SIG-M5 (cell line): Measurements from ENCODE around the gene SH3GLB1.
A peak's percentile ranks its signal among the peaks of the same experiment; 100 is the strongest.
"Not testable (repeated sequence)": the region's sequence is repeated elsewhere in the genome, so short reads cannot be mapped to it uniquely, and the experiment has no call there.

Experiments
- DNase-seq: peaks from one replicate; lab custom pipeline; 2025; lab: John Stamatoyannopoulos, UW

The SH3GLB1 gene

GRCh38 chr1:86704458-86704971 lies at the start of gene SH3GLB1:
Gene SH3GLB1, plus strand, starts transcription at chr1:86704576. Its CDS starts 324 bp downstream, at chr1:86704900.
- DNase-seq: peak; percentile 52

- DNase-seq: not testable (repeated sequence)
Observed at GRCh38 chr1:86658381-86658780, 46.0 kb upstream of the SH3GLB1 start.

- no peak for DNase-seq
Observed at GRCh38 chr1:86666368-86666767, 38.0 kb upstream of the SH3GLB1 start.

- DNase-seq: no peak
Observed at GRCh38 chr1:86687595-86687994, 16.8 kb upstream of the SH3GLB1 start.

- no peak for DNase-seq
Observed at GRCh38 chr1:86692641-86693040, 11.7 kb upstream of the SH3GLB1 start.

GRCh38 chr1:86695400-86695799 lies 9.0 kb upstream of the SH3GLB1 start:
- DNase-seq: no peak

GRCh38 chr1:86696522-86696921 lies 7.9 kb upstream of the SH3GLB1 start:
- DNase-seq: no peak

GRCh38 chr1:86699186-86699585 lies 5.2 kb upstream of the SH3GLB1 start:
- no peak for DNase-seq

- no peak for DNase-seq
Observed at GRCh38 chr1:86701731-86702130, 2.6 kb upstream of the SH3GLB1 start.

GRCh38 chr1:86702954-86703494 lies 1.4 kb upstream of the SH3GLB1 start:
- DNase-seq: not testable (repeated sequence)

GRCh38 chr1:86703696-86704457 lies 499 bp upstream of the SH3GLB1 start:
- DNase-seq: no peak

GRCh38 chr1:86704972-86705664 lies 742 bp downstream of the SH3GLB1 start:
- no peak for DNase-seq

- DNase-seq: no peak
Observed at GRCh38 chr1:86705665-86705985, 1.2 kb downstream of the SH3GLB1 start.

GRCh38 chr1:86706018-86706635 lies 1.8 kb downstream of the SH3GLB1 start:
- no peak for DNase-seq

GRCh38 chr1:86708920-86709319 lies 4.5 kb downstream of the SH3GLB1 start:
- no peak for DNase-seq

GRCh38 chr1:86712088-86712860 lies 7.9 kb downstream of the SH3GLB1 start:
- no peak for DNase-seq

- no peak for DNase-seq
Observed at GRCh38 chr1:86713477-86713876, 9.1 kb downstream of the SH3GLB1 start.

- no peak for DNase-seq
Observed at GRCh38 chr1:86714159-86714558, 9.8 kb downstream of the SH3GLB1 start.

GRCh38 chr1:86714561-86715244 lies 10.3 kb downstream of the SH3GLB1 start:
- no peak for DNase-seq

GRCh38 chr1:86718786-86719185 lies 14.4 kb downstream of the SH3GLB1 start:
- DNase-seq: no peak

- DNase-seq: no peak
Observed at GRCh38 chr1:86731416-86731815, 27.0 kb downstream of the SH3GLB1 start.
